Ammon's horn (tissue), 1 donor: Measurements from ENCODE around the gene CIRBP.

ENCODE experiments used
- DNase-seq: peaks from one replicate; pipeline ENCODE4 v3.0.0-alpha.2; 2016; ENCODE audit warnings: low spot score

The CIRBP gene

DNA sequence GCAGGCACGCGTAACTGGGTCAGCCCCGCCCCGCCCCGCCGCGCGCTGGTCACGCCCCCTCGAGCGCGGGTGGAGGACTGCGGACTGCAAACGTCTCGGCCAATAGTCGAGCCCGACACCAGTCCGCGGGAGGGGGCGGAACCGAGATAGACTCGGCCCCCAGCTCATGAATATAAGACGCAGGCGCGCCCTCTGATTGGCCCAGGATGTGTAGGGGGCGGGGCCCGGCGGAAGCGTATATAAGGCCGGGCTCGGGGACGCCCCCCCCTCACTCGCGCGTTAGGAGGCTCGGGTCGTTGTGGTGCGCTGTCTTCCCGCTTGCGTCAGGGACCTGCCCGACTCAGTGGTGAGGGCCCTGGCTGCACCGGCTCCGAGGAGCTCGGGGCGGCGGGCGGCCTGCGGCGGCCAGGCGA, at the start of gene CIRBP:
TSS of gene CIRBP (plus strand) at position 268 of the 413 bp plus-strand sequence. CDS start 1,602 bp downstream, outside the sequence.
- peak; percentile 100 for DNase-seq

DNA sequence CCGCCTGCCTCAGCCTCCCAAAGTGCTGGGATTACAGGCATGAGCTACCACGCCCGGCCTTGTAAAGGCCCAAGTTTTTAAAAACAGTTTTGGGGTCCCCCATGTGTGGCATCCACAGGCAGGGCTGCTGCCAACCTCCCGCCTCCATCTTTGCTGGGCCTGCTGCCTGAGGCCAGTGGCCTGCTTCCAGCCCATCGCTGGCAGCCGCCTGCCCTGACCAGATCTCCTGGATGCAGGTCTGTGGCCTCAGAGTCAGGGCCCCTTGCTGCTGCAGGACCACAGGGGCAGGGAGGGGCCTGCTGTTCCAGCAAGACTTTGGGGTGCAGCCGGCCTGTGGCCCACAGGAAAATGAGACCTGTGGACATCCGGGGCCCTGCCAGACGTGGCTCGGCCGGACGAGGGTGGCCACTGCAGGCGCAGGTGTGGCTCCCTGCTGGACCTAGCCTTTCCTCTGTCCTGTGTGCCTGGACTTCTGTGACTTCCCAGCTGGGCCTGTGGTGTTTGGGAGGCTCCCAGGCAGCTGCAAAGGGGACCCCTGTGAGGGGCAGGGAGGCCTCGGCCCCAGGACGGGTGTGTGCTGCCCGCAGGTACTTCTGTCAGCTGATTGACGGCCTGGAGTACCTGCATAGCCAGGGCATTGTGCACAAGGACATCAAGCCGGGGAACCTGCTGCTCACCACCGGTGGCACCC, 49.2 kb upstream of the CIRBP start:
- no peak for DNase-seq

DNA sequence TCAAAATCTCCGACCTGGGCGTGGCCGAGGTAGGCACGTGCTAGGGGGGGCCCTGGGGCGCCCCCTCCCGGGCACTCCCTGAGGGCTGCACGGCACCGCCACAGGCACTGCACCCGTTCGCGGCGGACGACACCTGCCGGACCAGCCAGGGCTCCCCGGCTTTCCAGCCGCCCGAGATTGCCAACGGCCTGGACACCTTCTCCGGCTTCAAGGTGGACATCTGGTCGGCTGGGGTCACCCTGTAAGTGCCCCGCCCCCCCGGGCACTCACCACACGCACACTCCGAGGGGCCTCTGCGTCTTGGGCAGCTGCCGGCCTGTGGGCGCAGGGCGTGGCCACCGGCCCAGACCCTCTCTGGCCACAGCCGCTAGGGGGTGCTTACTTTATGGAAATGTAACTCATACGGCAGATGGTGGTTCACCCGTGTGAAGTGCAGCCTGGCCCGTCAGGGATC, 48.6 kb upstream of the CIRBP start:
- no peak for DNase-seq

DNA sequence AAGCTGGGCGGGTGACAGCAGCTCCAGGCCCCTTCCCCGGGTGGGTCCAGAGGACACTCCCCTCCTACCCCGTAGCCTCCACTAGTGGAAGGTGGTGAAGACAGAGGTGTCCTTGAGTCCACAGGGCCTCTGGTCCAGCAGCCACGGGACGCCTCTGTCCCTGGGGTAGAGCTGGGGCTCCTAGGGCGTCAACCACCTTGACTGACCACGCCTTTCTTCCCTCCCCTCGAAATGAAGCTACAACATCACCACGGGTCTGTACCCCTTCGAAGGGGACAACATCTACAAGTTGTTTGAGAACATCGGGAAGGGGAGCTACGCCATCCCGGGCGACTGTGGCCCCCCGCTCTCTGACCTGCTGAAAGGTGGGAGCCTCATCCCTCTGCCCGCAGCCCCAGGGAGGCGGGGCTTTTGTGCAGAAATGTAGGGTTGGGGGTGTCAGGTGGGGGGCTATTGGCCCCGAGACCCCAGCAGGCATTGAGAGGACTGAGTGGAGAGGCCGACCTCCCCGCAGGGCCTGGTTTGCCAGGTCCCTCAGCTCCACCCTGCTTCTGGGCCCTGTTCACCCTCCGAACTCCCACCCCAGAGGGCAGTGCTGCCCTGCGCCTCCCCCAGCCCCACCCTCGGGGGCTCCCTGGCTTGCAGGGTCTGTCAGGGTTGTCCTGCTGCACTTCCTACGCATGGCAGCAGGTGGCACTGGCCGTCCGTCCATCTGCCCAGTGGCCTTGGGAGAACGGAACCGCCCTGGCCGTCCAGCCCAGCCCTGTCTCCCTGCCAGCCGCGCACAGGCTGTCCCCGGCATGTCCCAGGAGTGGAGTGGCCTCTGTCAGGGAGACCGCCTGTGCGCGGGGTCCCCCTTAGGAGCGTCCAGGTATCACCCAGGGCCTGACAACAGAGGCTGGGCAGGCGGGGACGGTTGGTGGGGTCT, 47.9 kb upstream of the CIRBP start:
- peak; percentile 80 for DNase-seq

DNA sequence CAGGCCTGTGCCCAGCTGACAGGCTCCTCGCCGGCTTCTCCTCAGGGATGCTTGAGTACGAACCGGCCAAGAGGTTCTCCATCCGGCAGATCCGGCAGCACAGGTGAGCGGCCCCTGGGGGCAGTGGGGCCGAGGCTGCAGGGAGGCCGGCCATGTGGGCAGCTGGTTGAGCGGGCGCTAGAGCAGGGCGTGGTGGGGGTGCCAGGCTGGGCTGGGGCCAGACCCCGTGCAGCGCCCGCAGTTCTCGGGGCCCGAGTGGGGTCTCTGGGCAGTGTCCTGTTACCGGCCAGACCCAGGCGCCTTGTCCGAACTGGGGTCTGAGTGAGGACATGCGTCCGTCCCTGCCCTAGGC, 47.3 kb upstream of the CIRBP start:
- no peak for DNase-seq

DNA sequence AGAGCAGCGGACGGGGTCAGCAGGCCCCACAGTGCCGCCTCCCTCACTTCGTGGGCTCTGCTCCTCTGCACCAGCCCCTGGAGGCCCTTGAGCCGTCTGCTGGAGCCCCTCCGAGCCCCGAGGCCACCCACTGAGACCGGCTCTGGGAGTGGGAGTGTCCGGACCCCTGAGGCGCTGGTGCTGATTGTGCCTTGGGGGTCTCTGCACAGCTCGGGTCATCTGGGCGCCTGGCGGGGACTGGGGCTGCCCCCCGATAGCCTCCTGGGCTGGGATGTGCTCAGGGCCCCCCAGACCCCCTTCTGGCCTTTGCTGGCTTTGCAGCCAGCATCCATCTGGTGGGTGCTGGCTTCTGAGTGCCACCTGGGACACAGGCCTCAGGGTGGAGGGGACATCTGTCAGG, 46.7 kb upstream of the CIRBP start:
- no peak for DNase-seq

DNA sequence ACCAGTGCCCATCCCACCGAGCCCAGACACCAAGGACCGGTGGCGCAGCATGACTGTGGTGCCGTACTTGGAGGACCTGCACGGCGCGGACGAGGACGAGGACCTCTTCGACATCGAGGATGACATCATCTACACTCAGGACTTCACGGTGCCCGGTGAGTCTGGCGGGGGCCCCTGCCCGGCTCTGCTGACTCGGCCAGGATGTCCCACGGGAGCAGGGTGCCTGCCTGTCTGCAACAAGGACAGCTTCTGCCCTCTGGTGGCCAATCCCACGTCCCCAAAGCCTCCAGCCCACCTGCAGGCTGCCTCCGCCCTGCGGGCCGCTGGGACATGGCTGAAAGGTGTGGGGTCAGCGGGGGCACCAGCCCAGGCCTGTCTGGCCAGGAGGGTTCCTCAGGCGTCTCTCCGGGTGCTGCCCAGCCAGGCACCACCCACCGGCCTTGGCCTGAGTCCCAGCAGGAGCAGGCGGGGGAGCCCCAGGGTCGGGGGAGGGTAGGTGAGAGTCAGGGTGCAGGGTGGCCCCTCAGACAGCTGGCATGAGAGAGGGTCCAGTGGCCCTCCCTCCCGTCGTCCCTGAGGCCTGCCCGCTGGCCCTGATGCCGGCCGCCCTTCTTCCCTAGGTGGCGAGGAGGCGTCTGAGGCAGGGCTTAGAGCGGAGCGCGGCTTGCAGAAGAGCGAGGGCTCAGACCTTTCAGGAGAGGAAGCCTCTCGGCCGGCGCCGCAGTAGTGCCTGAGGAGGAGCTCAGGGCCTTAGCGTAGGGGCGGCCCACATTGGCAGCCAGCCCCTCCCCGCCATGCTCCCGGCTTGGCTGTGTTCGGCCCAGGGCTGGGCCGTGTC, 45.9 kb upstream of the CIRBP start:
- no peak for DNase-seq

DNA sequence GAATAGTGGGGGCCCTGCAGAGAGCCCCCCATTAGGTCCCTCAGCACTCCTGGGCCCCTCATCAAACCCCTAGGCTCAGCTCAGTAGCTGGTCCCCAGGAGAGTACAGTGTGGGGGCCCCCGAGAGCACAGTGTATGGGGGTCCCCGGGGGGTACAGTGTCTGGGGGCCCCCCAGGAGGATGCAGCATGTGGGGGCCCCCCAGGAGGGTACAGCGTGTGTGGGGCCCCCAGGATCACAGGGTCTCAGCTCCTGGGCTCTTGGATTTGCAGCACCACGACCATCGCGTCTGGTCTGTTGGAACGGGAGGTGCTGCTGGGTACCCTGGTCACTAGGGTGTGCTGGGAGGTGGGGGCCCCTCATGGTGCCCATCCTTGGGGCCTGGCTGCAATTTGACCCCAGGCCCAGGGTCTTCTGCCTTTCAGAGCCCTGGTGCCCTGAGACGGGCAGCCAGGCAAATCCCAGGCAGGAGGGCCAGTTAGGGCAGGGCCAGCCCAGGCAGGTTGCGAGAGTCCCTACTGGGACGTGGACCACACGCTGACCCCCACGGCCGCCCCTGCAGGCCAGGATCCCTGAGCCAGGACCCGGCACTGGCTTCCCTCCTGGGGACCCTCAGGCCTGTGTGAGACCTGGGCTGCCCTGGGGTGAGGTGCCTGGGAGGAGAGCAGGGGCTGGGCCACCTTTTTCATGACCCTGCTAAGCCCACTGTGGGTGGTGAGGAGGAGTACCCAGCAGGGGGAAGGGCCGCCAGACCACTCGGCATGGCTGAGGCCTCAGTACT, 44.9 kb upstream of the CIRBP start:
- DNase-seq, result no peak

DNA sequence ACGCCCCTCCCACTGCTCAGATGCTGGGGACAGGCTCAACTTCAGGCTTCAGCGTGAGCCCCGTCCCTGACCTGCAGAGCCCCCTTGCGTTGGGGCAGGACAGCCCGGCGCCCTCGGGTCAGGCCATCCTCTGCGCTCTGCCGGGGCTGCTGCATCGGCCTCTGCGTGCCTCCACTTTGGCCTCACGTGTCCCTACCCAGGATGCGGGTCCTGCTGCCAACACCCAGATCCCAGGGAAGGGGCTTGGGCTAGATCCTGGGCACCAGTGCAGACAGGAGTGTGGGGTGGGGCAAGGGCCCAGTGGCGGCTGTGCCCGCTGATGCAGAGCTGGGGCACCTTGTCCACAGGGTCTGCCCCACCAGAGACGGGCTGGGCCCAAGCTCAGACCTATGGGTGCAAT, 44.3 kb upstream of the CIRBP start:
- DNase-seq, result no peak

DNA sequence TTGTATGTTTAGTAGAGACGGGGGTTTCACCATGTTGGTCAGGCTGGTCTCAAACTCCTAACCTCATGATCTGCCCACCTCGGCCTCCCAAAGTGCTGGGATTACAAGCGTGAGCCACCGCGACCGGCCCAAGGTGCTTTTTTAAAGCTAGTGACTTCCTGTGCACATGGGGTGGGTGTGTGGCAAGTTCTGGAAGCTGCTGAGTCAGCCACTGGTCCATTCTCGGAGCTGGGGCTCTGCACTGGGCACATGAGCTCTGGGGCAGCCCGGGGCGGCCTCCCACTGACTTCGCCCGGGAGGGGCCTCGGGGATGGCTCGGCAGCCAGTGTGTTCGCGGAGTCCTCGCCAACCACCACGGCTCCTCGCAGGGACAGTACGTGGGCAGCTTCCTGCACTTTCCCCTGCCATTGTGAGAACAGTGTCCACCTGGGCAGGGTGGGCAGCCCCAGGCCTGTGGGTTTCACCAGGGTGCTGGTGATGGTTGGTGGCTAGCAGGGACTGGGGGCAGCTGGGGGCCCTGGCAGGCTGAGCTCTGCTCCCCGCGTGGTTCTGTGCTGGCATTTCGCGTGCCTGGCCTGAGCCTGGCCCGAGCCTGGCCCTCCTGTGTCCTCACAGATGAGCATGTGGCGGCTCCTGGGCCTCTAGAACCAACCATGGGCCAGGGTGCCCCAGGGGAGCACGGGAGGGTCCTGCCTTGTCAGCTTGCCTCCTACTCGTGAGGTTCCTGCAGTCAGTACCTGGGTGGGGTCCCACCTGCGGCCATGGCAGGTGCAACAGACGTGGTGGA, 43.5 kb upstream of the CIRBP start:
- no peak for DNase-seq

DNA sequence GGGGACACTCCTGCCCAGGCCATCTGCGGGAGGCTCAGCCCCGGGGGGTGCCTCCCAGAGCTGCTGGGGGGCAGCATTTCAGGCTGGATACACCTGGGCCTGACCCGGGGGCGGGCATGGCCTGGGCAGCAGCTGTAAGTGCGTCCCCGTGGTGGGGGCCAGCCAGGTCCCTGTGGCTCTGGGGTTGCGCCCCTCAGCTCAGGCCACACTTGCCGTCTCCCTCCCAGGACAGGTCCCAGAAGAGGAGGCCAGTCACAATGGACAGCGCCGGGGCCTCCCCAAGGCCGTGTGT, 43.0 kb upstream of the CIRBP start:
- DNase-seq, result no peak

DNA sequence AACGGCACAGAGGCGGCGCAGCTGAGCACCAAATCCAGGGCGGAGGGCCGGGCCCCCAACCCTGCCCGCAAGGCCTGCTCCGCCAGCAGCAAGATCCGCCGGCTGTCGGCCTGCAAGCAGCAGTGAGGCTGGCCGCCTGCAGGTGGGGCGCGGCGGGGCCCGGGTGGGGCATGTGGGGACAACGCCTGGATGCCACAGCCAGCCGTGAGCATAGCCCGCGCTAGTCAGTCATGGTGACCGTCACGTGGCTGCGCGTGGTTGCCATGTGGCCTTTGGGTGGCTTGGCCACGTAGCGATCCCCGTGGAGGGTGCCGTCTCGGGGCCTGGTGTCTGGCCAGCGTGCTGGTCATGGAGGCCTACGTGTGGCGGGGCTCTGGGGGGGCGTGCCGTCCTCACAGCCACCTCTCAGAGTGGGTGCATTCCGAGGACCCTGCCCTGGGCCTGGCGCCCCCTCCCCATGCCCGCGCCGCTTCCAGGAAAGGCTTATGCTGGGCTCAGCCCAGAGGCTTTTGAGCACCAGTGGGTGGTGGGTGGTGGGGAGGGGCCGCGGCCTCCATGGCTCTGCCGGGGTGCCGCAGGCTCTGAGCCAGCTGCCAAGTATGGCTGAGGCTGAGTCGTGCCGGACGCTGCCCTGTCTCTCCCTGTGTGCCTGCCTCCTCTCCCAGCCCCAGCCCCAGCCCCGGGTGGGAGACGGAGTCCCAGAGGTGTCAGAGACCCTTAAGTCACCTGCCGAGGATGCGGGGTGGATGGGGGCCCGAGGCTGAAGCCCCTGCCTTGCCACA, 42.4 kb upstream of the CIRBP start:
- no peak for DNase-seq

DNA sequence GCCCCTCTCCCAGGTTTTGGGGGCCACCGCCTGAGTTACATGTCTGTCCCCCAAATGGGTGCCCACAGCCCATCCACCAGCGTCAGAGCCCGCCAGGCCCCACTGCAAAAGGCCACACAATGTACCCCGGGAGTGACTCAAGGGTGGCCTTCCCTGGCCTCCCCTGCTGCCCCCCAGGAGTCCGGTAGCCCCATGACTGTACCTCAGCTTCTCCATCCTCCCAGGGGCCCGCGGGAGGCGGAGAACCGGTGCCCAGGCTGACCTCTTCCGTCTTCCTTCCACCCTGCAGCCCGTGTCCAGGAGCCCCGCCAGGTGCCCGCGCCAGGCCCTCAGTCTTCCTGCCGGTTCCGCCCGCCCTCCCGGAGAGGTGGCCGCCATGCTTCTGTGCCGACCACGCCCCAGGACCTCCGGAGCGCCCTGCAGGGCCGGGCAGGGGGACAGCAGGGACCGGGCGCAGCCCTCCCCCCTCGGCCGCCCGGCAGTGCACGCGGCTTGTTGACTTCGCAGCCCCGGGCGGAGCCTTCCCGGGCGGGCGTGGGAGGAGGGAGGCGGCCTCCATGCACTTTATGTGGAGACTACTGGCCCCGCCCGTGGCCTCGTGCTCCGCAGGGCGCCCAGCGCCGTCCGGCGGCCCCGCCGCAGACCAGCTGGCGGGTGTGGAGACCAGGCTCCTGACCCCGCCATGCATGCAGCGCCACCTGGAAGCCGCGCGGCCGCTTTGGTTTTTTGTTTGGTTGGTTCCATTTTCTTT, 41.7 kb upstream of the CIRBP start:
- DNase-seq, result no peak

DNA sequence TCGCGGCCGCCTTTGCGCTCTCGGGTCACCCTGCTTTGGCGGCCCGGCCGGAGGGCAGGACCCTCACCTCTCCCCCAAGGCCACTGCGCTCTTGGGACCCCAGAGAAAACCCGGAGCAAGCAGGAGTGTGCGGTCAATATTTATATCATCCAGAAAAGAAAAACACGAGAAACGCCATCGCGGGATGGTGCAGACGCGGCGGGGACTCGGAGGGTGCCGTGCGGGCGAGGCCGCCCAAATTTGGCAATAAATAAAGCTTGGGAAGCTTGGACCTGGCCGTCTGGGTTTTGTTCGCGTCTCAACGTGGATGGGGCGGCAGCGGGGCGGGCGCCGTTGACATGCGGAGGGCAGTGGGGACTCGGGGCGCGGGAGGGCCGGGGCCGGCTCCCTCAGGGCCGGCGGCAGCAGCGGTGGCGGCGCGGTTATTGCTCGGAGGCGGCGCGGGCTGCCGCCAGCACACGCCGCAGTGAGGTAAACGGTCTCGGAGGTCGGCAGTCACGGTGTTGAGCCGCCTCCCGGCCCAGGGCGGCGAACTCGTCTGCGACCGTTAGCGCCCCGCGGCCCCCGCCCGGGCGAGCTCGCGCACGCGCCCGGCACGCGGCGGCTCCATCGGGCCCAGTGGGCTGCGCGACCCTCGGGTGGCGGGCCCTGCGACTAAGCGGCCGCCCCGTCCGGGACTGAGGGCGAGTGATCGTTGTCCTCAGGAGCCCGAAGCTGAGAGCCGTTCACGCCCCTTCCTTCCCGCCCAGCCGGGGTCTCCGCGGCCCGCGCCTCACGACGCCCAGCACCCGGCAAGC, 40.8 kb upstream of the CIRBP start:
- DNase-seq, result no peak

DNA sequence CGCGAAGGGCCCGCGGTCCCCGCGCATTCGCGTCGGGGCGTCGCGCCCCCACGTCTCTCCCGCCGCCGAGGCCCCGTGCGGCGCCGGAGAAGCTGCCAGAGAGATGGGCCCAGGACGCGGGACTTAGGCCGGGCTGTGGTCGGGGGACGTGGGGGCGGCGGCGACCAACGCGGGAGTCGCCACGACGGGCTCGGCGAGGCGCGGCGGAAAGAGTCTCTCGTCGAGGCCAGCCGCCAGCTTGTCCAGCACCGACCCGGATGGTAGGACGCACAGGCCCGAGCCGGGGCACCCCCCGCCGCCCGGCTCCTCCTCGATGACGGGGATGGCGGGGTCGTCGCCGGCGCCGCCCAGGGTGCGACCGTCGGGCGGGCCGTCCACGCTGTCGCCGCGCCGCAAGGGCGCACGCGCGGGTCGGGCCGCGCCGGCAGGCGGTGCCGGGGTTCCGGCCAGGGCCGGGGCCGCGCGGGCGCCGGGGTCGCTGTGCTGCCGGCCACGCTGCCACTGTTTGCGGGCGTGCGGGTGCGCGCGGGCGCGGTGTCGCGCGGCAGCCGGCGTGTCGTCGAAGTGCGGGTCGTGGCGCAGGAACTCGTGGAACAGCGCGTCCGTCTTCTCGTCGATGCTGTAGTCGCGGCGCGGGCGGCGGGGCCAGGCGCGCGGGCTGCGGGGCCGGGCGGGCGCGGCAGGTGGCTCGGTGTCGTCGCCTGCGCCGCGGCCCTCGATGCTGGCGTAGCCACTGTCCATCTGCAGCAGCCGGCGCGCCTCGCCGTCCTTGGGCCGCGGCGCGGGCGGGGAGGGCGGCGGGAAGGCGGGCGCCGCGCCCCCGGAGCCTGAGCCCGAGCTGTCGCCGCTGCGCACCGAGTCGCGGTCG, 39.8 kb upstream of the CIRBP start:
- no peak for DNase-seq

DNA sequence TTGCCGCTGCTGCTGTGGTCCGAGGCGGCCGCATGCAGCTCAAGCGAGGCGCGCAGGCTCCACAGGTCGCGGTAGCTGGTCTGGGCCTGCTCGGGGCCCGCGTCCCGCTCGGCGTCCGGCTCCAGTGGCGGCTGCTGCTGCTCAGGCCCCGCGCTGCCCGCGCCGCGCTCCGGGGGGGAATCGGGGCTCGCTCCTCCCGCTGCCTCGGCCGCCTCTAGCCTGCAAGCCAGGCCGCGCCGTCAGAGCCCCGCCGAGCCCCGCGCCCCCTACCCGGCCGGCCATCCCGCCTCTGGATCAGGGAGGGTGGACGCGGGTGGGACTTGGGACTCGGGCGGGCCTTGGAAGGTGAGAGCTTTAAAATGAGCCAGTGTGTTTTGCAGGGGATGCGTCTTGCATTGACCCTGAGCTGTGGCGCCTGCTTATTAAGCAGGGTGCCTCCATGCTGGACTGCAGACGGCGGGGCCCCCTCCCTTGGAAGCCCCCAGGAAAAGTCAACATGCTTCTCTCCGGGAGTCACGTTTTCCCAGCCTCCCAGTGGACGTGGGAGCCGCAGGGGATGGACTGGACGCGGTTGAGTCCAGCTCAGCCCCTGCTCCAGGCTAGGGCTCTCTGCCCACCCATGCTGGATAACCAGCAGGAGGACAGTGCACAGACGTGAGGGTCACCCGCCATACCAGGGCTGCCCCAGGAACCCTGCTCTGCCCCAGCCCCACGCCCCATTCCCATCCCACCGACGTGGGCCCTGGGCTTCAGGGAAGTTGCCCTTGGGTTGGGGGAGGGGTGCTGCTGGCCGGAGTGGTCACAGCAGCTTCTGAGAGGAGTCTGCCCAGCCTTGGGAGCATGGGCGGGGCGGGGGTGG, 39.0 kb upstream of the CIRBP start:
- DNase-seq, result no peak
